NCI-H2171 (cell line): ENCODE results near the gene TUBGCP5.
A peak's percentile ranks its signal among the peaks of the same experiment; 100 is the strongest.
"Not testable (repeated sequence)": the region's sequence is repeated elsewhere in the genome, so short reads cannot be mapped to it uniquely, and the experiment has no call there.

ENCODE experiments used
- DNase-seq: peaks from one replicate; lab custom pipeline; 2025; lab: John Stamatoyannopoulos, UW

The TUBGCP5 gene

GRCh38 chr15:23039143-23039916 is at the start of gene TUBGCP5:
Gene TUBGCP5 (minus strand): TSS chr15:23039569. CDS start chr15:23039543, 26 bp downstream.
- DNase-seq: peak; percentile 94

GRCh38 chr15:23083115-23083514 is 43.7 kb upstream of the TUBGCP5 start:
- no peak for DNase-seq

GRCh38 chr15:23081996-23082737 is 42.8 kb upstream of the TUBGCP5 start:
- not testable (repeated sequence) for DNase-seq

GRCh38 chr15:23081271-23081670 is 41.9 kb upstream of the TUBGCP5 start:
- no peak for DNase-seq

- DNase-seq: no peak
Observed at GRCh38 chr15:23079766-23080165, 40.4 kb upstream of the TUBGCP5 start.

- DNase-seq: no peak
Observed at GRCh38 chr15:23075927-23076326, 36.6 kb upstream of the TUBGCP5 start.

- DNase-seq: no peak
Observed at GRCh38 chr15:23074684-23075083, 35.3 kb upstream of the TUBGCP5 start.

- DNase-seq: peak; percentile 86
Observed at GRCh38 chr15:23073890-23074646, 34.7 kb upstream of the TUBGCP5 start.

- DNase-seq: no peak
Observed at GRCh38 chr15:23072633-23073032, 33.3 kb upstream of the TUBGCP5 start.

GRCh38 chr15:23069496-23070166 is 30.3 kb upstream of the TUBGCP5 start:
- no peak for DNase-seq

- DNase-seq: no peak
Observed at GRCh38 chr15:23067416-23067815, 28.0 kb upstream of the TUBGCP5 start.

- DNase-seq: no peak
Observed at GRCh38 chr15:23065836-23066235, 26.5 kb upstream of the TUBGCP5 start.

- no peak for DNase-seq
Observed at GRCh38 chr15:23064156-23064555, 24.8 kb upstream of the TUBGCP5 start.

- no peak for DNase-seq
Observed at GRCh38 chr15:23057707-23058106, 18.3 kb upstream of the TUBGCP5 start.

GRCh38 chr15:23055316-23055715 is 15.9 kb upstream of the TUBGCP5 start:
- DNase-seq: no peak

GRCh38 chr15:23052522-23052921 is 13.2 kb upstream of the TUBGCP5 start:
- no peak for DNase-seq

- no peak for DNase-seq
Observed at GRCh38 chr15:23050708-23051107, 11.3 kb upstream of the TUBGCP5 start.

GRCh38 chr15:23049984-23050628 is 10.7 kb upstream of the TUBGCP5 start:
- DNase-seq: no peak

- not testable (repeated sequence) for DNase-seq
Observed at GRCh38 chr15:23048572-23049282, 9.4 kb upstream of the TUBGCP5 start.

- DNase-seq: not testable (repeated sequence)
Observed at GRCh38 chr15:23043987-23044386, 4.6 kb upstream of the TUBGCP5 start.

- DNase-seq: not testable (repeated sequence)
Observed at GRCh38 chr15:23043535-23043934, 4.2 kb upstream of the TUBGCP5 start.
